ENCODE data around the gene MON1B. TPM values are rescaled to one million over a fixed set of nuclear protein-coding genes. Genes with fewer than 3 reads are reported as not detected.
"Not testable (repeated sequence)": the region's sequence is repeated elsewhere in the genome, so short reads cannot be mapped to it uniquely, and the experiment has no call there.

The MON1B gene
- total RNA-seq, 4 donors from 2014 or later, result 20.6 to 59.4 (median 47.1) TPM

DNA sequence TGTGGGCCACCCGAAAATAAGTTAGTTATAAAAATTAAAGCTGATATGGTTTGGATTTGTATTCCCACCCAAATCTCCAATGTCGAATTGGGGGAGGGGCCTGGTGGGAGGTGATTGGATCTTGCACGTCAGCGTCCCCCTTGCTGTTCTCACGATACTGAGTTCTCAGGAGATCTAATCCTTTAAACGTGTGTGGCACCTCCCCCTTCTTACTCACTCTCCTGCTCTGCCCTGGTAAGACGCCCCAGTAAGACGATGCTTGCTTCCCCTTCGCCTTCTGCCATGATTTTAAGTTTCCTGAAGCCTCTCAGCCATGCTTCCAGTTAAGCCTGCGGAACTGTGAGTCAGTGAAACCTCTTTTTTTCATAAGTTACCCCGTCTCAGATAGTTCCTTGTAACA, 43.6 kb downstream of the MON1B start:
- Histone ChIP-seq H3K4me1 (no peaks in the 10 kb centered on the region), H3K9me3 (no peaks in the 10 kb centered on the region), H3K36me3 (no peaks in the 10 kb centered on the region), H3K27me3 (no peaks in the 10 kb centered on the region), H3K27ac (no peak overlapping the region), H3K4me3 (no peak overlapping the region)
- no peak for DNase-seq
- TF ChIP-seq, protein P1, sequence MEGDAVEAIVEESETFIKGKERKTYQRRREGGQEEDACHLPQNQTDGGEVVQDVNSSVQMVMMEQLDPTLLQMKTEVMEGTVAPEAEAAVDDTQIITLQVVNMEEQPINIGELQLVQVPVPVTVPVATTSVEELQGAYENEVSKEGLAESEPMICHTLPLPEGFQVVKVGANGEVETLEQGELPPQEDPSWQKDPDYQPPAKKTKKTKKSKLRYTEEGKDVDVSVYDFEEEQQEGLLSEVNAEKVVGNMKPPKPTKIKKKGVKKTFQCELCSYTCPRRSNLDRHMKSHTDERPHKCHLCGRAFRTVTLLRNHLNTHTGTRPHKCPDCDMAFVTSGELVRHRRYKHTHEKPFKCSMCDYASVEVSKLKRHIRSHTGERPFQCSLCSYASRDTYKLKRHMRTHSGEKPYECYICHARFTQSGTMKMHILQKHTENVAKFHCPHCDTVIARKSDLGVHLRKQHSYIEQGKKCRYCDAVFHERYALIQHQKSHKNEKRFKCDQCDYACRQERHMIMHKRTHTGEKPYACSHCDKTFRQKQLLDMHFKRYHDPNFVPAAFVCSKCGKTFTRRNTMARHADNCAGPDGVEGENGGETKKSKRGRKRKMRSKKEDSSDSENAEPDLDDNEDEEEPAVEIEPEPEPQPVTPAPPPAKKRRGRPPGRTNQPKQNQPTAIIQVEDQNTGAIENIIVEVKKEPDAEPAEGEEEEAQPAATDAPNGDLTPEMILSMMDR (IDR thresholded peaks at IDR 0.05), result no peak
- no peak for TF ChIP-seq POLR2A (IDR thresholded peaks at IDR 0.05)

DNA sequence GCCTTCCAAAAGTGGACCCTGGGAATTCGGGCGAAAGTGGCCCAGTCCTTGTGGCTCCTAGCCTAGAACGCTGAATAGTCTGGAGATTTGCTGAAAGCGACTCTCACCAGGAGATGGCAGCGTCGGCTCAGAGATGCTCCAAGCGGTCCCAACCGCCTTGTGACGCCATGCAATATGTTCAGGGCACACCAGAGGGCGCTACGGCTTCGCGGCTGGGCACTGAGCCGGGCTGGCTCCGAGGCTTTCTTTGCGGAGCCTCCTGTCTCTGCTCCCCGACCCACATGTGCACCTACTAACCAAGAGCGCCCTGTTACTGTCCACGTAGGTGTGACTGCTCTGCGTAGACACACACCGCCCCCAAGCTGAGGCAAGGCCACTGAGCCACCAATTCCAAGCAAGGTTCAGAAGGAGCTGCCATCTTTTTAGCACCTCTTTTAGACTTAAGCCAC, 45.1 kb downstream of the MON1B start:
- H3K27me3 ChIP-seq, result no peaks in the 10 kb centered on the region
- no peaks in the 10 kb centered on the region for H3K9me3 ChIP-seq
- no peaks in the 10 kb centered on the region for H3K36me3 ChIP-seq
- no peak overlapping the region for H3K4me3 ChIP-seq
- no peaks in the 10 kb centered on the region for H3K4me1 ChIP-seq
- H3K27ac ChIP-seq, result no peak overlapping the region
- TF ChIP-seq, protein P1 (IDR thresholded peaks at IDR 0.05), result peak; percentile 78 to 99 (median 98)
- TF ChIP-seq POLR2A (IDR thresholded peaks at IDR 0.05), result no peak
- peak; percentile 69 to 93 (median 89) for DNase-seq

DNA sequence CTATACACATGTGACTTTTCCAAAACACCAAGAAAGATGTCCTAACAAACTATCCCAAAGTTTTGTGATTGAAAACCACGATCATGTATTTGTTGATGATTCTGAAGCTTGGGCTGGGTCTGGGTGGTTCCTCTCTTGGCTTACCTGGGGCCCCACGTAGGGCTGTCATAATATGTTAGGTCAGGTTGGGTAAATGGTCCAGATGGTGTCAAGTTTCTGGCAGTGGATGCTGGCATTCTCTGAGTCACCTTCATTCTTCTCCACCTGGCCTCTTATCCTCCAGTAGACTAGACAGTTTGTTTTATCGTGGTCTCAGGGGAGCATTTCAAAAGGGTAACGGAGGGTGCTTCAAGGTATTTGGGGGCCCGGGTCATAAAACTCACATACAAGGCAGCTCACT, 47.6 kb downstream of the MON1B start:
- no peaks in the 10 kb centered on the region for H3K27me3 ChIP-seq
- no peaks in the 10 kb centered on the region for H3K36me3 ChIP-seq
- no peak for DNase-seq
- no peaks in the 10 kb centered on the region for H3K9me3 ChIP-seq
- H3K4me1 ChIP-seq, result no peaks in the 10 kb centered on the region
- no peak overlapping the region for H3K4me3 ChIP-seq
- H3K27ac ChIP-seq, result no peak overlapping the region
- TF ChIP-seq, protein P1 (IDR thresholded peaks at IDR 0.05), result no peak
- no peak for TF ChIP-seq POLR2A (IDR thresholded peaks at IDR 0.05)

DNA sequence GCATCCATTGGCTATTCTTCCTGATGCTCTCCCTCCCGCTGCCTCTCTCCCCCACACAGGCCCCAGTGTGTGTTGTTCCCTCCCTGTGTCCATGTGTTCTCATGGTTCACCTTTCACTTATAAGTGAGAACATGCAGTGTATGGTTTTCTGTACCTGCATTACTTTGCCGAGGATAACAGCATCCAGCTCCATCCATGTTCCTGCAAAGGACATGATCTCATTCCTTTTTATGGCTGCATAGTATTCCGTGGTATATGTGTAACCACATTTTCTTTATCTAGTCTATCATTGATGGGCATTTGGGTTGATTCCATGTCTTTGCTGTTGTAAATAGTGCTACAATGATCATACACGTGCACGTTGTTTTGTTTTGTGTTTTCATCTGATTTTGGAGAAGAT, 51.5 kb downstream of the MON1B start:
- H3K4me3 ChIP-seq, H3K27me3 ChIP-seq, H3K27ac ChIP-seq, H3K9me3 ChIP-seq, DNase-seq, H3K36me3 ChIP-seq, H3K4me1 ChIP-seq: not testable (repeated sequence)

DNA sequence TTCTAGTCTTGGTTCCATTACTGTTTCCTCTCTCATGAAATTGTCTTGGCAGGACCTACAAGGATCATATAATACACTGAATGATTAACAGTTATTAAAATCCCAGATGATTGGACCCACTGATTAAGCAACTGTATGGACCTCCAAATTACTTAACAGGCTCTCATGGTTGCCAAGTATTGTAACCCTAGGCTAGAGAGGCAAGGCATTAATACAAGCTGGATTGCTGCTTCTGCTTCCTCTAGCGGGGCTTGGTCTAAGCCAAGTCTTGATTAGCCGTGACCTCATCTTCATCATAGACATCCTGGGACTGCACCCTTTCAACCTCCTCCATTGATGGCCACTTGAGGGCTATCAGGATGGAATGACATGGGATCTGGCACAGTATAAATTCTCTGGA, 55.2 kb downstream of the MON1B start:
- Histone ChIP-seq H3K9me3 (no peaks in the 10 kb centered on the region), H3K4me3 (no peak overlapping the region), H3K27ac (no peak overlapping the region), H3K36me3 (no peaks in the 10 kb centered on the region), H3K27me3 (no peaks in the 10 kb centered on the region), H3K4me1 (no peaks in the 10 kb centered on the region)
- DNase-seq, result no peak
- TF ChIP-seq POLR2A (IDR thresholded peaks at IDR 0.05), result no peak
- TF ChIP-seq, protein P1 (IDR thresholded peaks at IDR 0.05), result no peak

DNA sequence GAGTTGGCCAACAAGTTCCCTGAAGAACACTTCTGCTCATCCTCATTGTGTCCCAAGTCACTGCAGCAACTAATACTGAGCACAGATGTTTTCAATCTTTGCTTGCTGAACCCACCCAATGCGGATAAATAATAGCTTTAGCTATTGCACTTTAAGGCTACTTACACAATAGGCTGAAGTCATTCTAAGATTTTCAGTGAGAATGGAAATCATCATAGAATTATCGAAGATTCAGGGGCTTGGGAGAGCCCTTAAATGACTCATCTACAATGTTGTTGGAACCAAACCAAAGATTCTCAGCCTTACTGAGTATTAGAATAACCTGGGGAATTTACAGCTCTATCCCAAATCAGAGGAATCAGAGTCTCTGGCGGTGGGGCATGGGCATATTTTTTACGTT, 59.4 kb downstream of the MON1B start:
- Histone ChIP-seq H3K4me3 (no peak overlapping the region), H3K36me3 (no peaks in the 10 kb centered on the region)
- DNase-seq, result no peak

More for the DNA sequence above, 59.4 kb downstream of the MON1B start:
- no peaks in the 10 kb centered on the region for H3K4me1 ChIP-seq
- no peaks in the 10 kb centered on the region for H3K9me3 ChIP-seq
- H3K27me3 ChIP-seq, result no peaks in the 10 kb centered on the region
- H3K27ac ChIP-seq, result no peak overlapping the region
- TF ChIP-seq, protein P1 (IDR thresholded peaks at IDR 0.05), result no peak
- TF ChIP-seq POLR2A (IDR thresholded peaks at IDR 0.05), result no peak

Other genes starting within 250 kb of the MON1B start
- 1 to 10 TPM in 1 of 4 donors, not detected in 3; 1.9 TPM for gene SYCE1L, start 8.2 kb downstream of the MON1B start, total RNA-seq
- gene ADAMTS18, start 243.8 kb downstream of the MON1B start, total RNA-seq, result 1 to 10 TPM in 1 of 4 donors, under 1 TPM in 1, not detected in 2; 0.27 to 2.5 TPM